Stimulated activated CD4-positive, alpha-beta T cell treated with anti-CD3 and anti-CD28 coated beads, Interleukin-2, amount 100 ng/mL, for 48 hours (primary cell): ENCODE data around the gene ST6GALNAC6.
"Not testable (repeated sequence)": the region's sequence is repeated elsewhere in the genome, so short reads cannot be mapped to it uniquely, and the experiment has no call there.

Experiments used
- DNase-seq, 2 donors: peaks; one replicate each; pipeline ENCODE4 v3.0.0-alpha.2; 2020

The ST6GALNAC6 gene

GRCh38 chr9:127870887-127871286 lies 28.5 kb downstream of the ST6GALNAC6 start:
- DNase-seq = no peak

GRCh38 chr9:127870153-127870491 lies 29.3 kb downstream of the ST6GALNAC6 start:
- DNase-seq = not testable (repeated sequence)

- DNase-seq = peak; percentile 85 to 90
Observed at GRCh38 chr9:127869310-127870152, 29.9 kb downstream of the ST6GALNAC6 start.

- DNase-seq = no peak
Observed at GRCh38 chr9:127868278-127868902, 31.0 kb downstream of the ST6GALNAC6 start.

- no peak for DNase-seq
Observed at GRCh38 chr9:127867356-127868277, 31.8 kb downstream of the ST6GALNAC6 start.

GRCh38 chr9:127866535-127866934 lies 32.9 kb downstream of the ST6GALNAC6 start:
- no peak for DNase-seq

GRCh38 chr9:127865645-127866464 lies 33.5 kb downstream of the ST6GALNAC6 start:
- DNase-seq = peak in 1 of 2 donors; percentile 21

GRCh38 chr9:127863191-127863621 lies 36.2 kb downstream of the ST6GALNAC6 start:
- DNase-seq = no peak

GRCh38 chr9:127862075-127863011 lies 37.1 kb downstream of the ST6GALNAC6 start:
- peak in 1 of 2 donors; percentile 24 for DNase-seq

GRCh38 chr9:127860779-127861178 lies 38.6 kb downstream of the ST6GALNAC6 start:
- no peak for DNase-seq

GRCh38 chr9:127860260-127860659 lies 39.1 kb downstream of the ST6GALNAC6 start:
- DNase-seq = no peak

- no peak for DNase-seq
Observed at GRCh38 chr9:127858041-127858512, 41.3 kb downstream of the ST6GALNAC6 start.

GRCh38 chr9:127857278-127857677 lies 42.1 kb downstream of the ST6GALNAC6 start:
- no peak for DNase-seq

GRCh38 chr9:127856729-127857116 lies 42.7 kb downstream of the ST6GALNAC6 start:
- DNase-seq = no peak

GRCh38 chr9:127856094-127856728 lies 43.2 kb downstream of the ST6GALNAC6 start:
- no peak for DNase-seq

GRCh38 chr9:127855522-127855921 lies 43.9 kb downstream of the ST6GALNAC6 start:
- DNase-seq = no peak

- no peak for DNase-seq
Observed at GRCh38 chr9:127854960-127855359, 44.4 kb downstream of the ST6GALNAC6 start.

GRCh38 chr9:127854184-127854806 lies 45.1 kb downstream of the ST6GALNAC6 start, which contains the start of gene ENG:
Gene ENG, minus strand, starts transcription at chr9:127854658. Its CDS starts 303 bp downstream, at chr9:127854355.
- DNase-seq = no peak

- no peak for DNase-seq
Observed at GRCh38 chr9:127853312-127854183, 45.9 kb downstream of the ST6GALNAC6 start.
